ENCODE measurements around the gene RIN3.

RIN3 gene

GRCh38 chr14:92582706-92583452, 69.3 kb downstream of the RIN3 start:
- H3K4me3 Mint-ChIP-seq = no peak overlapping the region
- no peak for TF ChIP-seq CTCF (IDR thresholded peaks at IDR 0.05; ENCODE audit: unreplicated experiment in 3 of 3)
- H3K4me1 Mint-ChIP-seq = peaks cover 20% of the 10 kb centered on the region
- no peak overlapping the region for H3K27ac Mint-ChIP-seq
- H3K36me3 Mint-ChIP-seq (ENCODE audit: low read depth) = peaks cover 22% of the 10 kb centered on the region
- no peaks in the 10 kb centered on the region for H3K9me3 Mint-ChIP-seq
- no peaks in the 10 kb centered on the region for H3K27me3 Mint-ChIP-seq (ENCODE audit: low read depth)

- H3K36me3 Mint-ChIP-seq (ENCODE audit: low read depth) = peaks cover 24% of the 10 kb centered on the region
- H3K27me3 Mint-ChIP-seq (ENCODE audit: low read depth) = no peaks in the 10 kb centered on the region
- TF ChIP-seq CTCF (IDR thresholded peaks at IDR 0.05; ENCODE audit: unreplicated experiment in 3 of 3) = no peak
- H3K4me3 Mint-ChIP-seq = no peak overlapping the region
- H3K9me3 Mint-ChIP-seq = no peaks in the 10 kb centered on the region
- H3K4me1 Mint-ChIP-seq = peaks cover 24% of the 10 kb centered on the region
- H3K27ac Mint-ChIP-seq = no peak overlapping the region
Measured at GRCh38 chr14:92584220-92584619, 70.6 kb downstream of the RIN3 start.

- H3K4me1 Mint-ChIP-seq = peaks cover 25% of the 10 kb centered on the region
- H3K27me3 Mint-ChIP-seq (ENCODE audit: low read depth) = no peaks in the 10 kb centered on the region
- H3K27ac Mint-ChIP-seq = peak overlapping the region in 1 of 3 experiments; percentile 87
- no peak for TF ChIP-seq CTCF (IDR thresholded peaks at IDR 0.05; ENCODE audit: unreplicated experiment in 3 of 3)
- H3K9me3 Mint-ChIP-seq = no peaks in the 10 kb centered on the region
- peaks cover 23% of the 10 kb centered on the region for H3K36me3 Mint-ChIP-seq (ENCODE audit: low read depth)
- no peak overlapping the region for H3K4me3 Mint-ChIP-seq
Measured at GRCh38 chr14:92584816-92585215, 71.2 kb downstream of the RIN3 start.

GRCh38 chr14:92585981-92586937, 72.7 kb downstream of the RIN3 start:
- no peaks in the 10 kb centered on the region for H3K27me3 Mint-ChIP-seq (ENCODE audit: low read depth)
- H3K9me3 Mint-ChIP-seq = peaks cover 6% of the 10 kb centered on the region
- peak overlapping the region; percentile 43 to 97 (median 87) for H3K27ac Mint-ChIP-seq
- TF ChIP-seq CTCF (IDR thresholded peaks at IDR 0.05; ENCODE audit: unreplicated experiment in 3 of 3) = no peak
- peaks cover 26% of the 10 kb centered on the region for H3K36me3 Mint-ChIP-seq (ENCODE audit: low read depth)
- H3K4me1 Mint-ChIP-seq = peaks cover 25% of the 10 kb centered on the region
- no peak overlapping the region for H3K4me3 Mint-ChIP-seq

GRCh38 chr14:92586963-92587699, 73.5 kb downstream of the RIN3 start:
- Mint-ChIP-seq H3K9me3 (peaks cover 13% of the 10 kb centered on the region), H3K4me3 (no peak overlapping the region), H3K36me3 (ENCODE audit: low read depth) (peaks cover 29% of the 10 kb centered on the region), H3K27me3 (ENCODE audit: low read depth) (no peaks in the 10 kb centered on the region), H3K27ac (peak overlapping the region in 2 of 3 experiments; percentile 87 to 97), H3K4me1 (peaks cover 25% of the 10 kb centered on the region)
- TF ChIP-seq CTCF (IDR thresholded peaks at IDR 0.05; ENCODE audit: unreplicated experiment in 3 of 3) = no peak

Data from nephron (organoid).